Retinal pigment epithelial cell (primary cell): ENCODE measurements around the gene DPCD.

Source experiments
- DNase-seq: peaks from one replicate; pipeline ENCODE4 v3.0.0-alpha.2; 2010; ENCODE audit warnings: low read depth
- H3K4me3 ChIP-seq: 2 replicates; pipeline ENCODE4 v1.5.1; 2011; ENCODE audit warnings: mild to moderate bottlenecking, low read length, control low read depth, moderate library complexity
- TF ChIP-seq, protein P1 (sequence below): conservative IDR thresholded peaks from 2 replicates; pipeline ENCODE4 v1.5.1; 2011; ENCODE audit warnings: low read depth, low read length, control low read depth, inconsistent platforms

DPCD gene

DNA sequence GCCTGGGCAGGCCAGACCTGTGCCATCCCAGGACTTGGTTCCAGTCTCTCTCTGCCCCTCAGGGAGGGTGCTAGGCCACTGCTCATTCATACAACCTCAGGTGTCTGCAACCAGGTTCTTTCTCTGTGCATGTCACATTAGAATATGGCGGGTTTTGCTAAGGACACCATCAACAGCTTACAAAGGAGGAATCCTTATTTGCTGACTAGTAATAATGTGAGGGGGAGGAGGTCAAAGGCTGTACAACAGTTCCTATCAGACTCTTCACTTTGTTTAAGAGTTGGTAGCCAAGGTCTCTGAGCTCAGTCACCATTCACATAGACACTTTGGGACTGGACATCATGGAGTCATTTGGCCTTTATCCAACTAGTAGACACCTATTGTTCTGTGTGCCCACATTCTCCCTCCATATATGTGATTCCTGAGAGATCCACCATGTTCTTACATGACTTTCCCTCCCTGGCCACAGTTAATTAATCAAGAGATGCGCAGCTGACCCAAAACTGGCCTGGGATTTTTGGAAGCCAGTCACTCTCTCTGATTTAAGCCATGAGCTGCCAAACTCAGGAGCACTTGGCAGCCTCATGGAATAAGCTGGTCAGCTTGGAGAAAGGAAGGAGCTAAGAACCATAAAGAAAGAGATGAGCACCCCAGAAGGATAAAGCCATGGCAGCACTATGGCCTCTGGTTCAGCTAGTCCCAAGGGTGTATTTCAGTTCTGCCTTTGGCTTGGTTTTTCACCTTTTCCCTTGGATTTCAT is 51.2 kb downstream of the DPCD start:
- TF ChIP-seq, protein P1, sequence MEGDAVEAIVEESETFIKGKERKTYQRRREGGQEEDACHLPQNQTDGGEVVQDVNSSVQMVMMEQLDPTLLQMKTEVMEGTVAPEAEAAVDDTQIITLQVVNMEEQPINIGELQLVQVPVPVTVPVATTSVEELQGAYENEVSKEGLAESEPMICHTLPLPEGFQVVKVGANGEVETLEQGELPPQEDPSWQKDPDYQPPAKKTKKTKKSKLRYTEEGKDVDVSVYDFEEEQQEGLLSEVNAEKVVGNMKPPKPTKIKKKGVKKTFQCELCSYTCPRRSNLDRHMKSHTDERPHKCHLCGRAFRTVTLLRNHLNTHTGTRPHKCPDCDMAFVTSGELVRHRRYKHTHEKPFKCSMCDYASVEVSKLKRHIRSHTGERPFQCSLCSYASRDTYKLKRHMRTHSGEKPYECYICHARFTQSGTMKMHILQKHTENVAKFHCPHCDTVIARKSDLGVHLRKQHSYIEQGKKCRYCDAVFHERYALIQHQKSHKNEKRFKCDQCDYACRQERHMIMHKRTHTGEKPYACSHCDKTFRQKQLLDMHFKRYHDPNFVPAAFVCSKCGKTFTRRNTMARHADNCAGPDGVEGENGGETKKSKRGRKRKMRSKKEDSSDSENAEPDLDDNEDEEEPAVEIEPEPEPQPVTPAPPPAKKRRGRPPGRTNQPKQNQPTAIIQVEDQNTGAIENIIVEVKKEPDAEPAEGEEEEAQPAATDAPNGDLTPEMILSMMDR: no peak
- no peak overlapping the region for H3K4me3 ChIP-seq
- no peak for DNase-seq

DNA sequence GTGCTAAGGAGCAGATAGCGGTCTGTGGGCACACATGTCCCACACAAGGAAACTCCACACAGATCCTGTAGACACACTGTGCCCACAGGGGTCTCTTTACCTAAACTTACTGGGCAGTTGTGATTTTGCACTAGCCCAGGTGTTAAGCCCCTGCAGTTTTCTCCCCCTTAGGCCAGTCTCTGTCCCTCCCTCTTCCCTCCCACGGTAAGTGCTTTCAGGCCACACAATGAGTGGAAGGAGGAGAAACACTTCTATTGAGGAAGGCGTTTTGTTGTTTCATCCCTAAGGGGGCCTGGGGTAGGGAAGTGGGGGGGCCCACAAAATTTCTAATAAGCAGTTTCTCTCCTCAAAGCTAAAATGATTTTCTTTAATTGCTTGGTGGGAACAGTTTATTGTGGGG is 55.4 kb downstream of the DPCD start:
- no peak overlapping the region for H3K4me3 ChIP-seq
- no peak for DNase-seq
- TF ChIP-seq, protein P1: no peak

DNA sequence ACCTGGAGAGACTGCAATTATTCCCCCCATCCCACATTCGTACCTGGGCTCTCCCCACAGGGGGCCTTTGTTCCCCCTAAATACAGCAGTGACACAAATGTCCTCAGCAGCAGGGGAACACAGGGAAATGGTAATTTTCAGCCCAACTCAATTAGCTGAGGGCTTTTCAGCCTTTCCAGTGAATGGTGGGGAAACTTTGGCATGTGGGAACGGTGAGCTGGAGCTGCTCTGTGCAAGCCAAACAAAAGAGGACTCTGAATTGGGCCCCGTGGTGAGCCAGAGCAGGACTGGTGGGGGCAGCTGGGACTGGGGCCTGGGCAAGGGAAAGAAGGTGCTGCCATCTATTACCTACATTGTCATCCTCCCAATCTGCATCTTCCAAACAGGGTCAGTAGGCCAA is 55.9 kb downstream of the DPCD start:
- no peak overlapping the region for H3K4me3 ChIP-seq
- TF ChIP-seq, protein P1: no peak
- no peak for DNase-seq

DNA sequence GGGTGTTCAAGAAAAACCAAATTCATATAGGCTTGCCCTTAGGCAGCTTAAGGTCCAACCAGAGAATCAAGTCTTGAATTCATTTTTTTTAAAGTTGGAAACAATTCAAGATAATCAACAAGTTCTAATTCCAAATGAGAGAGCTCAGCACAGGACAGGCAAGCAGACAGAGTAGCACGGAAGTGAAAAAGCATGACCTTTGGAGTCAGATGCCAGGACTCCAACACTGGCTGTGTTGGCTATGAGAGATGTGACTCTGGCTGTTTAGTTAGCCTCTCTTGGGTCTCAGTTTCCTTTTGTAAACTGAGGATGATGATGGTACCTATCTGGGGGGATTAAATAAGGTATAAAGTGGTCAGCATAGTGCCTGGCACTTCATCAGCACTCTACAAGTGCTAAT is 57.5 kb downstream of the DPCD start:
- no peak for DNase-seq
- no peak overlapping the region for H3K4me3 ChIP-seq
- TF ChIP-seq, protein P1: no peak

DNA sequence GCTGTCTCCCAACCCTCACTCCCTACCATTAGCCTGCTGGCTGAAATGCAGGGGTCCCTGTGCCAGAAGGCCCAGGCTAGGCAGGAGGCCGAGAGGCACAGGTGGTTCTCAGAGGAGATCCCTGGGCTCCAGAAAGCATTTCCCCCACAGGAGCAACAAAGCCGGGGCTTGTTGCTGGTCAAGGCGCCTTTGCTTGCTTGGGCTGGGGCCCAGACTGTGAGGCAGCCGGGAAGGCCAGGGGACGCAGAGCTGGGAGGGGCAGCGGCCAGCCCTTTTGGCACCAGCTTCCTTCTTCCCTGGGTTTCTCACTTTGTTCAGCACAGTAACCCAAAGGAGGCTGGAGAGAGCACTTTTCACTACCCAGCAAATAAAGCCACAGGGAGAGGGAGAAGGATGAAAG is 58.2 kb downstream of the DPCD start:
- TF ChIP-seq, protein P1: no peak
- DNase-seq: no peak
- no peak overlapping the region for H3K4me3 ChIP-seq

DNA sequence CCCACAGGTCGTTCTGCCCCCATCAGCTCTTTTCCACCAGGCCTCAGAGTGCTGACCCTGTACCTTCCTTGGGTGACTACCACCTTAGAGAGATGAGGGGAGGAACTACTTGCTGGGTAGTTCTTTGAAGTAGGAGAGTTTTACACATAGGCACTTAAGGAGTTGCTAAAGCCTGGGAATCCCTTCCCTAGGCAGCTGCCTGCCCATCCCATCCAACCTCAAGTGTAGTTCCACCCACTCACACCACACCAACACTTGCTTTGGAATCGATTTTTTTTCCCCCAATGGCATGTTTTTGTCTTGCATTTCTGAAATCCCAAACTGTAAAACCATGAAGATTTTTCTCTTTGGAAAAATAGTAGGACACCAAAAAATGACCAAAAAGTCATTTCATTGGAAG is 59.1 kb downstream of the DPCD start:
- no peak overlapping the region for H3K4me3 ChIP-seq
- TF ChIP-seq, protein P1: no peak
- DNase-seq: no peak

DNA sequence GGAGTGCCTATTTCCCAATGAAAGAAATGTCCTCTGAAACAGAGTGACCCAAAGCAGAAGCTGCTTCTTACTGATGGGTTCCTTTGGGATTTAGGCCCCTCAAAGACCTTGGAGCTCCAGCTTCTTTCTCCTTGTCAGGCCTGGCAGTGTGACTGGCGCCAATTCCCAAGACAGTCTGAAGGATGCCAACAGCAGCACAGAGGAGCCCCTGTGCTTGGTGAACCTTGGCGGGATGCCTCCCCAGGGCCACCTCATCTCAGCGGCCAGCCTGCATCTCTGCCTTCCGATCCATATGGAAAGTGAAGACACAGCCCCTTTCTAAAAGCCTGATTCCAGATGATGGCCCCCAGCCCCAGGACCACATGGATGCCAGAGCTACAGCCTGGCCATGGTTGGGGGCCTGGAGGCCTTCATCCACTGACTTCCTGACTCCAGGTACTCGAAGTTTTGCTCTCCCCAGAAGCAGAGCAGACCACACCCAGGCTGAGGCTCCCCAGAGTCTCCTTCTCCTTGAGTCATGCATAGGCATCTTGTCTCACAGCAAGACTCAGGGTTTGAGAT is 61.5 kb downstream of the DPCD start:
- TF ChIP-seq, protein P1: no peak
- H3K4me3 ChIP-seq: no peak overlapping the region
- no peak for DNase-seq
